Left kidney (tissue), 2 donors: ENCODE data around the gene HS6ST2. TPM values are rescaled to one million over a fixed set of nuclear protein-coding genes. Genes with fewer than 3 reads are reported as not detected.

Source experiments
- DNase-seq: peaks from one replicate; pipeline ENCODE4 v3.0.0-alpha.2; 2013
- polyA plus RNA-seq: library from polyadenylated mRNA; unstranded; fragments of 120-200 nt; gene quantifications from one replicate; pipeline ENCODE4 v1.2.1, GENCODE V29; 2013; ENCODE audit not compliant: insufficient read length

The HS6ST2 gene
- polyA plus RNA-seq, 1 donor = 21.1 TPM

GRCh38 chrX:132676561-132677186 lies 281.8 kb downstream of the HS6ST2 start:
- no peak for DNase-seq

GRCh38 chrX:132676102-132676501 lies 282.3 kb downstream of the HS6ST2 start:
- no peak for DNase-seq

- no peak for DNase-seq
Measured at GRCh38 chrX:132673331-132673730, 285.1 kb downstream of the HS6ST2 start.

GRCh38 chrX:132671229-132671641 lies 287.2 kb downstream of the HS6ST2 start:
- DNase-seq = no peak

GRCh38 chrX:132669142-132669541 lies 289.3 kb downstream of the HS6ST2 start:
- DNase-seq = no peak

- no peak for DNase-seq
Measured at GRCh38 chrX:132668178-132668577, 290.3 kb downstream of the HS6ST2 start.

- DNase-seq = no peak
Measured at GRCh38 chrX:132665676-132666075, 292.8 kb downstream of the HS6ST2 start.

GRCh38 chrX:132664273-132664672 lies 294.2 kb downstream of the HS6ST2 start:
- no peak for DNase-seq

GRCh38 chrX:132662844-132663243 lies 295.6 kb downstream of the HS6ST2 start:
- DNase-seq = no peak

GRCh38 chrX:132657876-132658275 lies 300.6 kb downstream of the HS6ST2 start:
- DNase-seq = no peak

- no peak for DNase-seq
Measured at GRCh38 chrX:132652871-132653270, 305.6 kb downstream of the HS6ST2 start.

- no peak for DNase-seq
Measured at GRCh38 chrX:132651421-132652086, 306.9 kb downstream of the HS6ST2 start.

- no peak for DNase-seq
Measured at GRCh38 chrX:132648895-132649294, 309.5 kb downstream of the HS6ST2 start.

GRCh38 chrX:132639446-132639845 lies 319.0 kb downstream of the HS6ST2 start:
- no peak for DNase-seq

GRCh38 chrX:132638313-132638712 lies 320.1 kb downstream of the HS6ST2 start:
- DNase-seq = no peak

GRCh38 chrX:132636080-132636479 lies 322.3 kb downstream of the HS6ST2 start:
- no peak for DNase-seq

- DNase-seq = no peak
Measured at GRCh38 chrX:132634521-132634920, 323.9 kb downstream of the HS6ST2 start.

- DNase-seq = no peak
Measured at GRCh38 chrX:132631579-132632232, 326.7 kb downstream of the HS6ST2 start.

- no peak for DNase-seq
Measured at GRCh38 chrX:132624466-132624865, 334.0 kb downstream of the HS6ST2 start.

- DNase-seq = no peak
Measured at GRCh38 chrX:132623942-132624341, 334.5 kb downstream of the HS6ST2 start.

GRCh38 chrX:132623300-132623699 lies 335.1 kb downstream of the HS6ST2 start:
- DNase-seq = no peak

- no peak for DNase-seq
Measured at GRCh38 chrX:132622130-132622529, 336.3 kb downstream of the HS6ST2 start.

GRCh38 chrX:132618810-132619209 lies 339.6 kb downstream of the HS6ST2 start:
- no peak for DNase-seq
